HEK293 (cell line): ENCODE measurements around the gene FTCD.

Experiments
- CTCF ChIA-PET: fragments of 350-600 bp; formaldehyde crosslinking; extraction: SDS; loops from one replicate; lab custom pipeline; 2021; ENCODE audit warnings: antibody characterized with exemption; lab: Yijun Ruan, JAX
- POLR2A ChIA-PET: fragments of 300-600 bp; formaldehyde crosslinking; extraction: SDS; loops from one replicate; lab custom pipeline; 2020; ENCODE audit warnings: antibody characterized with exemption, inconsistent platforms; lab: Yijun Ruan, JAX
- H3K27ac ChIP-seq: fragments of 200-500 bp; sonication (Bioruptor generic); 2 replicates; pipeline ENCODE4 v1.5.1; 2014; ENCODE audit warnings: low read depth, low read length, control low read depth, inconsistent platforms; ENCODE audit errors: extremely low read depth
- H3K36me3 ChIP-seq, 2 experiments: fragments of 200-500 bp in 1 of 2; sonication (Bioruptor generic) in 1 of 2; 1 replicate in 1 of 2; 2 replicates in 1 of 2; pipeline ENCODE4 v1.5.1; 2014 to 2017; ENCODE audit warnings: inconsistent platforms in 2 of 2, low read length in 2 of 2; ENCODE audit not compliant: control insufficient read depth in 2 of 2, insufficient read depth in 1 of 2
- H3K4me1 ChIP-seq: fragments of 200-500 bp; sonication (Bioruptor generic); 2 replicates; pipeline ENCODE4 v1.5.1; 2014; ENCODE audit warnings: mild to moderate bottlenecking, low read length, inconsistent platforms; ENCODE audit not compliant: control insufficient read depth, insufficient read depth
- H3K4me3 ChIP-seq: 2 replicates; pipeline ENCODE4 v1.5.1; 2011; ENCODE audit warnings: low read depth, mild to moderate bottlenecking, control low read depth, low read length, moderate library complexity
- H3K9me3 ChIP-seq: fragments of 200-500 bp; sonication (Bioruptor generic); 2 replicates; pipeline ENCODE4 v1.5.1; 2014; ENCODE audit warnings: low read depth, low read length, inconsistent platforms; ENCODE audit not compliant: control insufficient read depth, insufficient read depth
- HOXA7 ChIP-seq: sonication (generic); formaldehyde crosslinking; IDR thresholded peaks from 2 replicates; pipeline ENCODE4 v1.8.1; 2022; ENCODE audit warnings: missing genetic modification reagents, borderline replicate concordance
- YY2 ChIP-seq: fragments of 450-650 bp; formaldehyde crosslinking; IDR thresholded peaks from 2 replicates; pipeline ENCODE4 v1.5.1; 2016; ENCODE audit warnings: missing biosample characterization, missing genetic modification characterization
- ZBTB17 ChIP-seq: fragments of 450-650 bp; formaldehyde crosslinking; IDR thresholded peaks from 2 replicates; pipeline ENCODE4 v1.5.1; 2016; ENCODE audit warnings: missing biosample characterization, missing genetic modification characterization
- ZFP41 ChIP-seq: fragments of 450-650 bp; formaldehyde crosslinking; IDR thresholded peaks from 2 replicates; pipeline ENCODE4 v1.5.1; 2016; ENCODE audit warnings: missing biosample characterization, missing genetic modification characterization, borderline replicate concordance
- ZNF174 ChIP-seq: fragments of 450-650 bp; formaldehyde crosslinking; IDR thresholded peaks from 2 replicates; pipeline ENCODE4 v1.5.0; 2017; ENCODE audit warnings: missing biosample characterization, mild to moderate bottlenecking, missing genetic modification characterization
- ZNF202 ChIP-seq: fragments of 450-650 bp; formaldehyde crosslinking; IDR thresholded peaks from 2 replicates; pipeline ENCODE4 v1.5.1; 2016; ENCODE audit warnings: missing biosample characterization, missing genetic modification characterization, borderline replicate concordance
- ZNF214 ChIP-seq: fragments of 450-650 bp; formaldehyde crosslinking; IDR thresholded peaks from 2 replicates; pipeline ENCODE4 v1.5.1; 2017; ENCODE audit warnings: missing biosample characterization, mild to moderate bottlenecking, missing genetic modification characterization, borderline replicate concordance
- ZNF335 ChIP-seq: fragments of 450-650 bp; formaldehyde crosslinking; conservative IDR thresholded peaks from 2 replicates; pipeline ENCODE4 v1.5.1; 2016; ENCODE audit warnings: missing biosample characterization, missing genetic modification characterization
- ZNF341 ChIP-seq: fragments of 450-650 bp; formaldehyde crosslinking; IDR thresholded peaks from 2 replicates; pipeline ENCODE4; 2016; ENCODE audit warnings: low read depth, missing biosample characterization, missing genetic modification characterization
- ZNF501 ChIP-seq: fragments of 450-650 bp; formaldehyde crosslinking; IDR thresholded peaks from 2 replicates; pipeline ENCODE4 v1.5.1; 2016; ENCODE audit warnings: missing biosample characterization, missing genetic modification characterization
- ZNF600 ChIP-seq: fragments of 450-650 bp; formaldehyde crosslinking; IDR thresholded peaks from 2 replicates; pipeline ENCODE4 v1.5.1; 2016; ENCODE audit warnings: missing biosample characterization, missing genetic modification characterization
- TF ChIP-seq, protein P1 (sequence below): fragments of 450-650 bp; formaldehyde crosslinking; IDR thresholded peaks from 2 replicates; pipeline ENCODE4 v1.5.1; 2016; ENCODE audit warnings: missing biosample characterization, missing genetic modification characterization
- TF ChIP-seq, protein P2 (sequence below): fragments of 450-650 bp; formaldehyde crosslinking; IDR thresholded peaks from 2 replicates; pipeline ENCODE4 v1.5.1; 2016; ENCODE audit warnings: missing biosample characterization, missing genetic modification characterization
- TF ChIP-seq, protein P3 (sequence below): fragments of 450-650 bp; formaldehyde crosslinking; IDR thresholded peaks from 2 replicates; pipeline ENCODE4 v1.5.1; 2016; ENCODE audit warnings: missing biosample characterization, missing genetic modification characterization, borderline replicate concordance
- TF ChIP-seq, protein P4 (sequence below): fragments of 450-650 bp; formaldehyde crosslinking; IDR thresholded peaks from 2 replicates; pipeline ENCODE4 v1.5.1; 2016; ENCODE audit warnings: missing biosample characterization, missing genetic modification characterization

The FTCD gene

DNA sequence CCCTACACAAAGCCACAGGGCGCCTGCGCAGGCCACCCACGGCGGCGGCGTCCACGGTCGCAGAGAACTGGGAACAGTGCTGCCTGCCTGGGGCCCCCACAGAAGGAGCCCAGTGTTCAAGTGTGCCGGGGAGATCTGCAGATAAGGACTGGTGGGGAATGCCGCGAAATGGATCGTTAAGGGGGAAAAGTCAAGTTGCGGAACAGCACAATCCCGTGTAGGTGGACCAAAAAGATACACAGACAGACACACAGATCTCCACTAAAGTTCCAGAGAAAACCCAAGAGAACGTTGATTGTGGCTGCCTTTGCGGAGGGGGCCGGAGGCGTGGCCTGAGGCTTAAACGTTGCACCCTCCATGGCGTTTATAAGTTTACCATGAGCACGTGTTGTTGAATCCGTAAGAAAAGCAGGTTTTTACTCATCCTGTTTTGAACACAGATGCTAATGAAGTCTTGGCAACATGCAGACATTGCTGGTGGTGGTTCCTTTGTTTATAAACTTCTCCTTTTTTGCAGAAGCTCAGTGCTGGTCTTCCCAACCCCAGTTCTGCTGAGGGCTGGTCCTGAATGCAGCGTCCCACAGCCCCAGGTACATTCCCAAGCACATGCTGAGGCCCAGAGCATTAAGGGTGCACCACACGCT is 24.8 kb upstream of the FTCD start:
- Histone ChIP-seq H3K9me3 (no peaks in the 10 kb centered on the region), H3K4me3 (no peak overlapping the region), H3K27ac (no peak overlapping the region), H3K4me1 (no peaks in the 10 kb centered on the region), H3K36me3 (no peaks in the 10 kb centered on the region)
- TF ChIP-seq, protein P1, sequence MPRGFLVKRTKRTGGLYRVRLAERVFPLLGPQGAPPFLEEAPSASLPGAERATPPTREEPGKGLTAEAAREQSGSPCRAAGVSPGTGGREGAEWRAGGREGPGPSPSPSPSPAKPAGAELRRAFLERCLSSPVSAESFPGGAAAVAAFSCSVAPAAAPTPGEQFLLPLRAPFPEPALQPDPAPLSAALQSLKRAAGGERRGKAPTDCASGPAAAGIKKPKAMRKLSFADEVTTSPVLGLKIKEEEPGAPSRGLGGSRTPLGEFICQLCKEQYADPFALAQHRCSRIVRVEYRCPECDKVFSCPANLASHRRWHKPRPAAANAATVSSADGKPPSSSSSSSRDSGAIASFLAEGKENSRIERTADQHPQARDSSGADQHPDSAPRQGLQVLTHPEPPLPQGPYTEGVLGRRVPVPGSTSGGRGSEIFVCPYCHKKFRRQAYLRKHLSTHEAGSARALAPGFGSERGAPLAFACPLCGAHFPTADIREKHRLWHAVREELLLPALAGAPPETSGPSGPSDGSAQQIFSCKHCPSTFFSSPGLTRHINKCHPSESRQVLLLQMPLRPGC (tag by site-specific recombination) = no peak
- TF ChIP-seq ZBTB17 (tag by site-specific recombination) = peak; percentile 96
- TF ChIP-seq, protein P2, sequence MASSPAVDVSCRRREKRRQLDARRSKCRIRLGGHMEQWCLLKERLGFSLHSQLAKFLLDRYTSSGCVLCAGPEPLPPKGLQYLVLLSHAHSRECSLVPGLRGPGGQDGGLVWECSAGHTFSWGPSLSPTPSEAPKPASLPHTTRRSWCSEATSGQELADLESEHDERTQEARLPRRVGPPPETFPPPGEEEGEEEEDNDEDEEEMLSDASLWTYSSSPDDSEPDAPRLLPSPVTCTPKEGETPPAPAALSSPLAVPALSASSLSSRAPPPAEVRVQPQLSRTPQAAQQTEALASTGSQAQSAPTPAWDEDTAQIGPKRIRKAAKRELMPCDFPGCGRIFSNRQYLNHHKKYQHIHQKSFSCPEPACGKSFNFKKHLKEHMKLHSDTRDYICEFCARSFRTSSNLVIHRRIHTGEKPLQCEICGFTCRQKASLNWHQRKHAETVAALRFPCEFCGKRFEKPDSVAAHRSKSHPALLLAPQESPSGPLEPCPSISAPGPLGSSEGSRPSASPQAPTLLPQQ (tag by site-specific recombination) = no peak
- peak; percentile 44; the same call in 1 of the 2 replicates for TF ChIP-seq ZNF600 (tag by site-specific recombination)
- peak; percentile 55 for TF ChIP-seq ZNF341 (tag by site-specific recombination)
- ChIA-PET POLR2A (no interaction called here), CTCF (interaction anchor here (0.6 kb wide), 1 partner anchor 18 kb away, joined by 3 read pairs; no protein-coding TSS in a partner anchor)

DNA sequence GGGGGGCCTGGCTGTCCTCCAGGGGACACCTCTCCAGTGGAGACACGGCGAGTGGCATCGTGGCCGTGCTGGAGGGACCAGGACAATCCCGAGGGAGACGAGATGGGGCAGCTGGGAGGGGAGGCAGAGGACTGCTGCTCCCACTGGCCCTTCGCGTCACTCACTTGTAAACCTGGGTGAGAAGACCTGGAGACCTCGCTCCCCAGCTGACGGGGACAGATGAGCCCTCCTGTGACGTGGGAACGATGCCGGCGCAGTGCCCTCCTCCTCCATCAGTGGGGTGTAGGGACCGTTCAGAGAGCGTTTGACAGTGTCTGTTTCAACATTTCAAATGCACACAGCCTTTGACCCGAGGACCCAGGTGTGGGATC is 24.3 kb upstream of the FTCD start:
- ChIA-PET CTCF (no interaction called here), POLR2A (no interaction called here)
- no peak overlapping the region for H3K4me3 ChIP-seq

DNA sequence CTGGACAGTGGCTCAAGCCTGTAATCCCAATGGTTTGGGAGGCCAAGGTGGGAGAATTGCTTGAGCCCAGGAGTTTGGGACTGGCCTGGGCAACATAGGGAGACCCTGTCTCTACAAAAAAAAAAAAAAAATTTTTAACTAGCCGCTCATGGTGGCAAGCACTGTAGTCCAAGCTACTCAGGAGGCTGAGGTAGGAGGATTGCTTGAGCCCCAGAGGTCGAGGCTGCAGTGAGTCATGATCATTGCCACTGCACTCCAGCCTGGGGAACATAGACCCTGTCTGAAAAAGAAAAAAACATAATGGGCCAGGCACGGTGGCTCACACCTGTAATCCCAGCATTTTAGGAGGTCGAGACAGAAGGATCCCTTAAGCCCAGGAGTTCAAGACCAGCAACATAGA is 23.6 kb upstream of the FTCD start:
- Histone ChIP-seq H3K4me3 (no peak overlapping the region), H3K27ac (no peak overlapping the region), H3K9me3 (no peaks in the 10 kb centered on the region), H3K4me1 (no peaks in the 10 kb centered on the region), H3K36me3 (no peaks in the 10 kb centered on the region)
- POLR2A ChIA-PET = interaction anchor here (0.7 kb wide), 1 partner anchor 643 kb away, joined by 3 read pairs; no protein-coding TSS in a partner anchor
- CTCF ChIA-PET = no interaction called here
- TF ChIP-seq, protein P3, sequence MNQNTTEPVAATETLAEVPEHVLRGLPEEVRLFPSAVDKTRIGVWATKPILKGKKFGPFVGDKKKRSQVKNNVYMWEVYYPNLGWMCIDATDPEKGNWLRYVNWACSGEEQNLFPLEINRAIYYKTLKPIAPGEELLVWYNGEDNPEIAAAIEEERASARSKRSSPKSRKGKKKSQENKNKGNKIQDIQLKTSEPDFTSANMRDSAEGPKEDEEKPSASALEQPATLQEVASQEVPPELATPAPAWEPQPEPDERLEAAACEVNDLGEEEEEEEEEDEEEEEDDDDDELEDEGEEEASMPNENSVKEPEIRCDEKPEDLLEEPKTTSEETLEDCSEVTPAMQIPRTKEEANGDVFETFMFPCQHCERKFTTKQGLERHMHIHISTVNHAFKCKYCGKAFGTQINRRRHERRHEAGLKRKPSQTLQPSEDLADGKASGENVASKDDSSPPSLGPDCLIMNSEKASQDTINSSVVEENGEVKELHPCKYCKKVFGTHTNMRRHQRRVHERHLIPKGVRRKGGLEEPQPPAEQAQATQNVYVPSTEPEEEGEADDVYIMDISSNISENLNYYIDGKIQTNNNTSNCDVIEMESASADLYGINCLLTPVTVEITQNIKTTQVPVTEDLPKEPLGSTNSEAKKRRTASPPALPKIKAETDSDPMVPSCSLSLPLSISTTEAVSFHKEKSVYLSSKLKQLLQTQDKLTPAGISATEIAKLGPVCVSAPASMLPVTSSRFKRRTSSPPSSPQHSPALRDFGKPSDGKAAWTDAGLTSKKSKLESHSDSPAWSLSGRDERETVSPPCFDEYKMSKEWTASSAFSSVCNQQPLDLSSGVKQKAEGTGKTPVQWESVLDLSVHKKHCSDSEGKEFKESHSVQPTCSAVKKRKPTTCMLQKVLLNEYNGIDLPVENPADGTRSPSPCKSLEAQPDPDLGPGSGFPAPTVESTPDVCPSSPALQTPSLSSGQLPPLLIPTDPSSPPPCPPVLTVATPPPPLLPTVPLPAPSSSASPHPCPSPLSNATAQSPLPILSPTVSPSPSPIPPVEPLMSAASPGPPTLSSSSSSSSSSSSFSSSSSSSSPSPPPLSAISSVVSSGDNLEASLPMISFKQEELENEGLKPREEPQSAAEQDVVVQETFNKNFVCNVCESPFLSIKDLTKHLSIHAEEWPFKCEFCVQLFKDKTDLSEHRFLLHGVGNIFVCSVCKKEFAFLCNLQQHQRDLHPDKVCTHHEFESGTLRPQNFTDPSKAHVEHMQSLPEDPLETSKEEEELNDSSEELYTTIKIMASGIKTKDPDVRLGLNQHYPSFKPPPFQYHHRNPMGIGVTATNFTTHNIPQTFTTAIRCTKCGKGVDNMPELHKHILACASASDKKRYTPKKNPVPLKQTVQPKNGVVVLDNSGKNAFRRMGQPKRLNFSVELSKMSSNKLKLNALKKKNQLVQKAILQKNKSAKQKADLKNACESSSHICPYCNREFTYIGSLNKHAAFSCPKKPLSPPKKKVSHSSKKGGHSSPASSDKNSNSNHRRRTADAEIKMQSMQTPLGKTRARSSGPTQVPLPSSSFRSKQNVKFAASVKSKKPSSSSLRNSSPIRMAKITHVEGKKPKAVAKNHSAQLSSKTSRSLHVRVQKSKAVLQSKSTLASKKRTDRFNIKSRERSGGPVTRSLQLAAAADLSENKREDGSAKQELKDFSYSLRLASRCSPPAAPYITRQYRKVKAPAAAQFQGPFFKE (tag by site-specific recombination) = no peak
- no peak for TF ChIP-seq YY2 (tag by site-specific recombination)
- TF ChIP-seq ZFP41 = no peak
- TF ChIP-seq ZNF501 (tag by site-specific recombination) = no peak
- no peak for TF ChIP-seq ZNF174 (tag by site-specific recombination)
- no peak for TF ChIP-seq ZNF214
- TF ChIP-seq, protein P4, sequence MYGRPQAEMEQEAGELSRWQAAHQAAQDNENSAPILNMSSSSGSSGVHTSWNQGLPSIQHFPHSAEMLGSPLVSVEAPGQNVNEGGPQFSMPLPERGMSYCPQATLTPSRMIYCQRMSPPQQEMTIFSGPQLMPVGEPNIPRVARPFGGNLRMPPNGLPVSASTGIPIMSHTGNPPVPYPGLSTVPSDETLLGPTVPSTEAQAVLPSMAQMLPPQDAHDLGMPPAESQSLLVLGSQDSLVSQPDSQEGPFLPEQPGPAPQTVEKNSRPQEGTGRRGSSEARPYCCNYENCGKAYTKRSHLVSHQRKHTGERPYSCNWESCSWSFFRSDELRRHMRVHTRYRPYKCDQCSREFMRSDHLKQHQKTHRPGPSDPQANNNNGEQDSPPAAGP (tag by site-specific recombination) = no peak
- no peak for TF ChIP-seq ZNF202 (tag by site-specific recombination)

More for the DNA sequence above, 24.3 kb upstream of the FTCD start:
- Histone ChIP-seq H3K36me3 (no peaks in the 10 kb centered on the region), H3K9me3 (no peaks in the 10 kb centered on the region), H3K4me1 (no peaks in the 10 kb centered on the region), H3K27ac (no peak overlapping the region)
- TF ChIP-seq HOXA7 (no peak), ZNF335 (tag by site-specific recombination) (no peak)
